ENCODE data around the gene TTBK2. TPM values are rescaled to one million over a fixed set of nuclear protein-coding genes. Genes with fewer than 3 reads are reported as not detected.

TTBK2 gene
- polyA plus RNA-seq, 1 of the 3 experiments (the other 2 are of a cell fraction) = 4.5 TPM

- DNase-seq = no peak
- Histone ChIP-seq H4K20me1 (ENCODE audit: insufficient read depth) (no peaks in the 10 kb centered on the region), H3K4me2 (no peak overlapping the region), H3K4me1 (ENCODE audit: control insufficient read depth in 1 of 2, insufficient read depth in 2 of 2, low read depth in 1 of 2, low read length in 1 of 2) (peaks cover 0 to 5% of the 10 kb centered on the region in 2 experiments; a peak in 1 of 4 replicates), H3K36me3 (replicated peaks in 1 of 2; ENCODE audit: control insufficient read depth in 1 of 2, insufficient read depth in 2 of 2, low read length in 1 of 2) (peaks cover 14 to 16% of the 10 kb centered on the region in 2 experiments), H3K9ac (no peak overlapping the region), H3K27me3 (ENCODE audit: insufficient read depth) (no peaks in the 10 kb centered on the region), H3K27ac (ENCODE audit: low read depth in 2 of 2, low read length in 1 of 2) (no peak overlapping the region), H3K4me3 (ENCODE audit: low read depth in 2 of 2, low read length in 1 of 2) (no peak overlapping the region), H3K9me2 (no peaks in the 10 kb centered on the region), H2AFZ (ENCODE audit: low read depth) (no peak overlapping the region), H3K79me2 (ENCODE audit: insufficient read depth) (peaks cover under 1% of the 10 kb centered on the region; the same call in 1 of the 2 replicates), H3F3A (replicated peaks; ENCODE audit: insufficient read depth) (peaks cover 4% of the 10 kb centered on the region), H3K9me3 (no peaks in the 10 kb centered on the region)
- TF ChIP-seq YY1 (IDR thresholded peaks at IDR 0.05; ENCODE audit: low read depth) = no peak
- TF ChIP-seq CHD2 (IDR thresholded peaks at IDR 0.05; ENCODE audit: low read length, partially characterized antibody) = no peak
- no peak for TF ChIP-seq USF1 (IDR thresholded peaks at IDR 0.05; ENCODE audit: borderline replicate concordance, low read depth)
- TF ChIP-seq GABPA (IDR thresholded peaks at IDR 0.05; ENCODE audit: low read depth) = no peak
- no peak for TF ChIP-seq GATA2 (CRISPR knock-in tag; IDR thresholded peaks at IDR 0.05)
- TF ChIP-seq ZBTB33 (IDR thresholded peaks at IDR 0.05; ENCODE audit: borderline replicate concordance, low read depth) = no peak
- no peak for TF ChIP-seq NFIC (IDR thresholded peaks at IDR 0.05; ENCODE audit: borderline replicate concordance)
- no peak for TF ChIP-seq RFX5 (IDR thresholded peaks at IDR 0.05; ENCODE audit: low read length)
- TF ChIP-seq MEF2A (IDR thresholded peaks at IDR 0.05; ENCODE audit: borderline replicate concordance, low read depth) = no peak
- no peak for TF ChIP-seq EZH2phosphoT487 (IDR thresholded peaks at IDR 0.05; ENCODE audit: borderline replicate concordance, low read depth)
- TF ChIP-seq RAD21 (IDR thresholded peaks at IDR 0.05; ENCODE audit: low read length) = no peak
- no peak for TF ChIP-seq REST (IDR thresholded peaks at IDR 0.05; ENCODE audit: low read depth, low read length)
- ChIA-PET CTCF (interaction anchor here (2.1 to 4.8 kb wide), 3 partner anchors 9 to 231 kb away, joined by 5 to 25 read pairs (median 20); no protein-coding TSS in a partner anchor), POLR2A (no interaction called here)
- 93% methylated on average over 6 of the region's 6 CpGs for WGBS (ENCODE audit: low lambda C conversion rate)
Measured at GRCh38 chr15:42695527-42696071, 225.0 kb downstream of the TTBK2 start.

All from SK-N-SH (cell line).